GM13977 (cell line): ENCODE data around the gene DOCK9.

ENCODE experiments used
- DNase-seq: peaks from one replicate; pipeline ENCODE4 v3.0.0; 2012; ENCODE audit warnings: low spot score
- CTCF ChIP-seq: IDR thresholded peaks from 2 replicates; pipeline ENCODE4 v1.5.1; 2012; ENCODE audit warnings: mild to moderate bottlenecking, control low read depth; ENCODE audit not compliant: insufficient read depth; ENCODE audit errors: extremely low read depth, missing control alignments
- in situ Hi-C: fragments of 300-500 bp; cut with MboI; formaldehyde crosslinking; loops from one replicate; pipeline ENCODE4 v1.12.0; 2022; ENCODE audit warnings: low sequenced_read_pairs, low pct_unique_long_range_greater_than_20kb, mixed read lengths, inconsistent platforms; ENCODE audit not compliant: unreplicated experiment

Gene DOCK9

DNA sequence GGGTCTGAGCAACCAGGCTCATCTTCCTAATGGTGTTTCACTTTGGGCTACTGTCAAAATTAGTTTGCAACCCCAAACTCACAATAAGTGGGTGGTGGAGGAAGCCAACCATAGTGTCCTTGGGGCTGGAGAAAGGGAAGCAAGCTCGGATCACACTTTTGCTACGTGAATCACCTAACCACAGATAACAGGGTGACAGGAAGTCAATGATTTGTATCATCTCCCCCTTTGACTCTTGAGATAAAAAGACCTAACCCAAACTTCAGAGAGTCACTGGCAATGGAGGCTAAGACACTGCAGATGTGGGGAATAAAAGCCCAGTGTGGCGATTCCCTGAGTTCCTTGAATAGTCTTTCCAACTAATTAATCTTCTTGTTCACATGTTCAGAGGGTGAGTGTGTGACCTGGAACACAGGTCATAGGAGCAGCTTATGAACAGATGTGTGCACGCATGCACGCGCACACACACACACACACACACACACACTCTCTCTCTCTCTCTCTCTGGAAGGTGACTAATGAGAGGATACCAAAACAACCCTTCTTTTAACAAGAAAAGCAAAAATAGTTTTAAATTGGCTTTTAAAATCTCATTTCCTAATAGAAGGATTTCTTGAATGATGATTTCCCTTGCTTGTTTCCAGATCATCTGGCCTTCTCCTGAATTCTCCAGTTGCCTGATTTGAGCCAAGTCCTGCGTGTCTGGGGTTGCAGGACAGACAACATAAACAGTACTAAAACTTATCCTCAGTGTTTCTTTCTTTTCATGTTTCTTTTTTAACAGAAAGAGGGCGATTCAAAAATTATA, 21.2 kb upstream of the DOCK9 start:
- no peak for DNase-seq
- in situ Hi-C loops = no loop called here
- no peak for TF ChIP-seq CTCF

- no peak for DNase-seq
- in situ Hi-C loops = no loop called here
- no peak for TF ChIP-seq CTCF
These were observed 20.1 kb upstream of the DOCK9 start for GRCh38 chr13:98997738-98998641.

- no peak for DNase-seq
- in situ Hi-C loops = no loop called here
These were observed 19.3 kb upstream of the DOCK9 start for GRCh38 chr13:98997011-98997730.

DNA sequence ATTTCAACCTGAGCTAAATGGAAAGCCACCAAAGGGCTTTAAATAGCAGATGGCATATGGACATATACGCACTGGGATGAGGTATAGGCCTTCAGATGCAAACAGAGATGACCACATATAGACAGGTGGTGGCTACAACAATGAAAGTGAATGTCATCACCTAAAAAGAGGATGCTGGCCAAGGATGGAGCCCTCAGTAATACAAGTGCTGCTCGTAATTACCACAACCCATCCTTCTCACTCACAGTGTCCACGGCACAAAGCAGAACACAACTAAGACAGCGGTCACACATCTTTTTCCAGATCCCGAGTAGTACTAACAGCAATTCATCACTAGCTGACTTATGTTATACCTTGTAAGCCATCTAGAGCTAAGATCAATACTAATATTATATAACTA, 18.2 kb upstream of the DOCK9 start:
- in situ Hi-C loops = no loop called here
- no peak for TF ChIP-seq CTCF
- DNase-seq = no peak

More at GRCh38 chr13:98997011-98997730, 19.3 kb upstream of the DOCK9 start:
- no peak for TF ChIP-seq CTCF

DNA sequence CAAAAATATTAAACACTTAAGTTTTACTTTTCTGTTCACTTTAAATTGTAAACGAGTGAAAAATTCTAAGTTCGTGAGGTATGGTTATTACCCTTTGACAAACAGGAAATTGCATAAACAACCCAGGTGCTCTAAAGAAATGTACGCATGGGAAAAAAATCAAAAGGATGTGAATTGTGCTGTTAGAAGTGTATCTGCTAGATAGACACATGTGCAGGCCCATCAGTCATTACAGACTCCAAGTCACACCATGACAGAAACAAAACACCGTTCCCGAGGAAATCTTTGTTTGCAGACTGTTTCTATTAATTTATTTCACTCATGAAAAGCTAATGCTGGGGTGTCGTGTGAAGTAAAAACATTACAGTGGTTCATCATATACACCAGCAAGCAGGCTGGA, 17.0 kb upstream of the DOCK9 start:
- no peak for TF ChIP-seq CTCF
- DNase-seq = no peak
- in situ Hi-C loops = no loop called here

- in situ Hi-C loops = no loop called here
- no peak for DNase-seq
- TF ChIP-seq CTCF = no peak
These were observed 16.2 kb upstream of the DOCK9 start for GRCh38 chr13:98994080-98994479.
